Pancreas (tissue), 10 donors: Measurements from ENCODE around the gene TRIM5. TPM values are rescaled to one million over a fixed set of nuclear protein-coding genes. Genes with fewer than 3 reads are reported as not detected.
"Not testable (repeated sequence)": the region's sequence is repeated elsewhere in the genome, so short reads cannot be mapped to it uniquely, and the experiment has no call there.

Source experiments
- ATAC-seq, 4 donors: fragments of 200-7000 bp; cut with Tn5 transposase; one replicate each; pipeline versions ENCODE4 v1.8.0 to v1.9.1; 2020; ENCODE audit warnings: mild to moderate bottlenecking in 4 of 4, moderate library complexity in 4 of 4
- DNase-seq, 6 donors: peaks; one replicate each; pipeline ENCODE4 v3.0.0-alpha.2; 2020
- FAIRE-seq: peaks from 2 replicates; lab custom pipeline; 2012; peaks lifted over from hg19 to GRCh38; lab: Jason Lieb, UNC
- H3K27ac ChIP-seq, 4 donors: fragments of 200-600 bp; sonication (generic); 1 replicate in 3 of 4; 2 replicates in 1 of 4; pipeline versions ENCODE4 v1.5.0 to v1.8.0; 2020
- H3K27me3 ChIP-seq, 4 donors: fragments of 200-600 bp; one replicate each; pipeline ENCODE4 v1.8.0; 2021
- H3K36me3 ChIP-seq, 3 donors: fragments of 200-600 bp; sonication (generic) in 1 of 3; one replicate each; pipeline versions ENCODE4 v1.5.0 to v1.8.0; 2020 to 2021
- H3K4me1 ChIP-seq, 3 donors: fragments of 200-600 bp; one replicate each; pipeline ENCODE4 v1.8.0; 2021
- H3K4me3 ChIP-seq, 4 donors: fragments of 200-600 bp; sonication (generic) in 2 of 4; one replicate each; pipeline versions ENCODE4 v1.5.0 to v1.8.0; 2020 to 2021
- H3K9me3 ChIP-seq, 4 donors: fragments of 200-600 bp; one replicate each; pipeline ENCODE4 v1.8.0; 2021
- WGBS, 2 donors: extraction: QIAGEN DNeasy Blood & Tissue Kit; methylation state at CpG; one replicate each; pipeline ENCODE4 v1.1.7; 2013; 5-methylcytosine and 5-hydroxymethylcytosine counted together
- intact Hi-C, 3 donors: fragments of 100-400 bp; cut with DNase I; formaldehyde crosslinking; loops; one replicate each; pipeline versions ENCODE4 v1.11.1 to v1.14.2; 2022
- polyA plus RNA-seq, 2 donors: library from polyadenylated mRNA; stranded (reverse); fragments of 200-250 nt; gene quantifications; one replicate each; pipeline ENCODE4 v1.2.3, GENCODE V29; 2013
- total RNA-seq, 6 donors: library from RNA; stranded (reverse); fragmentation: NEBNext Ultra II Directional in 4 of 6; extraction: Animal tissue kit (Norgen Biotek cat#: 25700) in 4 of 6; gene quantifications; one replicate each; pipeline versions ENCODE4 v1.2.1 to v1.2.4, GENCODE V29; 2021 to 2023
- TF ChIP-seq, protein P1 (sequence below), 4 donors: fragments of 200-600 bp; sonication (generic) in 3 of 4; IDR thresholded peaks; one replicate each; pipeline versions ENCODE4 v1.5.0 to v1.8.0; 2021; ENCODE audit warnings: antibody characterized with exemption in 4 of 4
- donor health status: healthy with polysubstance abuse.
- donor health status: DM: no; HTN: no; CAD: no; lungs with moderate emphysema.
- donor health status: DM: no; HTN: no; CAD: no.
- donor health status: control.
- donor health status: control.
- donor health status: Bipolar disorder and iron deficiency.
- donor health status: DM: yes; HTN: yes; CAD: no.
- donor health status: DM: no; HTN: no; CAD: no.
- donor health status: DM: no; HTN: no; CAD: no.
- donor health status: DM: yes; HTN: yes; CAD: no.

TRIM5 gene
- total and polyA plus RNA-seq, 8 donors = 6.4 to 23.8 (median 16.6) TPM

DNA sequence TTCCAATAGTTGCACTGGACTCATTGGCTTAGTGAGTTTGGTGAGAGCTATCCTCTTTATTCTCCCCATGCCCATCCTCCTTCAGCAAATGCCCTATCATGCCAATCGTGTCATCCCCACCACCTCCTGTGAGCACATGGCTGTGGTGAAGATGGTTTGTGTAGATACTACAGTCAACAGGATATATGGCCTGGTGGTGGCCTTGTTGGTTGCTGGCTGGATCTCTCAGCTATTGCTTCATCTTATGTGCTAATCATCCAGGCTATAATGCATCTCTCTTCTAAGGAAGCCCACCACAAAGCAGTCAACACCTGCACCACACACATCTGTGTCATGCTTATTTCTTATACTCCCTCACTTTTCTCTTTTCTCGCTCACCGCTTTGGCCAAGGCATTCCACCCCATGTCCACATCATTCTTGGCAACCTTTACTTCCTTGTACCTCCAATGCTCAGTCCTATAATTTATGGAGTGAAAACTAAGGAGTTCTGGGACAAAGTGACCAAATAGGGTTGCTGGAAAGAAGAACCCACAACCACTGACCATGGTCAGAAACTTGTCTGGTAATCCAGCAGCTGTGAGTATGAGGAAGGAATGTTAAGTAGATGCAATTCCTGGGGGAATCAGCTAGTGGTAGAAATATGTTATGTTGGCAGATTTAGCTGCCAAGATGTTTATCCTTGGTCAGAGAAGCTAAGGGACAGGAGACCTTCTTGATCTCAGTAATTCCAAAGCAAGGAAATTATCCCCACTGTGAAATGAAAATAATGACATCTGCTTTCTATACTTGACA, 35.0 kb upstream of the TRIM5 start:
- H3K27ac ChIP-seq = no peak overlapping the region
- no peaks in the 10 kb centered on the region for H3K36me3 ChIP-seq
- FAIRE-seq (no peak), DNase-seq (no peak), ATAC-seq (no peak)
- H3K4me1 ChIP-seq = no peaks in the 10 kb centered on the region
- TF ChIP-seq, protein P1, sequence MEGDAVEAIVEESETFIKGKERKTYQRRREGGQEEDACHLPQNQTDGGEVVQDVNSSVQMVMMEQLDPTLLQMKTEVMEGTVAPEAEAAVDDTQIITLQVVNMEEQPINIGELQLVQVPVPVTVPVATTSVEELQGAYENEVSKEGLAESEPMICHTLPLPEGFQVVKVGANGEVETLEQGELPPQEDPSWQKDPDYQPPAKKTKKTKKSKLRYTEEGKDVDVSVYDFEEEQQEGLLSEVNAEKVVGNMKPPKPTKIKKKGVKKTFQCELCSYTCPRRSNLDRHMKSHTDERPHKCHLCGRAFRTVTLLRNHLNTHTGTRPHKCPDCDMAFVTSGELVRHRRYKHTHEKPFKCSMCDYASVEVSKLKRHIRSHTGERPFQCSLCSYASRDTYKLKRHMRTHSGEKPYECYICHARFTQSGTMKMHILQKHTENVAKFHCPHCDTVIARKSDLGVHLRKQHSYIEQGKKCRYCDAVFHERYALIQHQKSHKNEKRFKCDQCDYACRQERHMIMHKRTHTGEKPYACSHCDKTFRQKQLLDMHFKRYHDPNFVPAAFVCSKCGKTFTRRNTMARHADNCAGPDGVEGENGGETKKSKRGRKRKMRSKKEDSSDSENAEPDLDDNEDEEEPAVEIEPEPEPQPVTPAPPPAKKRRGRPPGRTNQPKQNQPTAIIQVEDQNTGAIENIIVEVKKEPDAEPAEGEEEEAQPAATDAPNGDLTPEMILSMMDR (IDR thresholded peaks at IDR 0.05) = no peak
- H3K4me3 ChIP-seq = no peak overlapping the region
- intact Hi-C loops = no loop called here
- no peaks in the 10 kb centered on the region for H3K27me3 ChIP-seq
- no peaks in the 10 kb centered on the region for H3K9me3 ChIP-seq
- 85 to 86% methylated on average over 3 of the region's 3 CpGs for WGBS, 2 donors

GRCh38 chr11:5716518-5716917, 31.6 kb upstream of the TRIM5 start:
- H3K27ac ChIP-seq, H3K9me3 ChIP-seq, DNase-seq, ATAC-seq, H3K4me3 ChIP-seq, FAIRE-seq, H3K36me3 ChIP-seq, H3K4me1 ChIP-seq, intact Hi-C loops, H3K27me3 ChIP-seq: not testable (repeated sequence)
- 82 to 100% methylated on average over 1 of the region's 1 CpG for WGBS, 2 donors

DNA sequence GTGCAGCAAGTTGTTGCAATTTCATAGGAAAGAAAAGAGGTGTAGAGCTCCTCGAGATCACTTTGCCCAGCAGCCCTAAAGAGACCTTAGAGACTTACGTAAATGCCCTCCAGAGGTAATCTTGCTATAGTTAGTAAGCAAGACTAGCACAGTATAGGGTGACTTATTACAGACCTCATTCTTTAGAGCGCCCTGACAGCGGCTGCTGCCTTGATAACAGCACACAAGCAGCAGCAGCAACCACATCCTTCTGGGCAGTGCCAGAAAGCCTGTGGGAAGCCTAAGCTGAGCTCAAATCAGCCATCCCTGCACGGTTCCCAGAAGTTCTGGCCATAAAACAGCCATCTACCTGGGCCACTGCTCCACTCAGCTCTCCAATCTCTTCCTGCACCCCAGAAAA, 28.8 kb upstream of the TRIM5 start:
- Histone ChIP-seq H3K4me1 (no peaks in the 10 kb centered on the region), H3K9me3 (no peaks in the 10 kb centered on the region), H3K27me3 (no peaks in the 10 kb centered on the region), H3K27ac (no peak overlapping the region), H3K4me3 (no peak overlapping the region), H3K36me3 (no peaks in the 10 kb centered on the region)
- WGBS, 2 donors = 61 to 77% methylated on average over 5 of the region's 5 CpGs
- no peak for ATAC-seq
- no peak for DNase-seq
- TF ChIP-seq, protein P1 (IDR thresholded peaks at IDR 0.05) = no peak
- intact Hi-C loops = no loop called here
- FAIRE-seq = no peak

- FAIRE-seq = peak; percentile 26
- peak in 3 of 4 donors; percentile 41 to 59 (median 58) for ATAC-seq
- Histone ChIP-seq H3K4me1 (no peaks in the 10 kb centered on the region), H3K4me3 (no peak overlapping the region), H3K9me3 (no peaks in the 10 kb centered on the region), H3K27ac (no peak overlapping the region), H3K27me3 (no peaks in the 10 kb centered on the region), H3K36me3 (no peaks in the 10 kb centered on the region)
- 24 to 43% methylated on average over 1 of the region's 1 CpG for WGBS, 2 donors
- intact Hi-C loops = no loop called here
- DNase-seq = no peak
- TF ChIP-seq, protein P1 (IDR thresholded peaks at IDR 0.05) = peak; percentile 18 to 34 (median 26)
These were observed 27.6 kb upstream of the TRIM5 start for GRCh38 chr11:5712507-5712906.

GRCh38 chr11:5705688-5706087, 20.8 kb upstream of the TRIM5 start:
- WGBS, 2 donors = 88 to 89% methylated on average over 4 of the region's 4 CpGs
- Histone ChIP-seq H3K27ac (no peak overlapping the region), H3K4me3 (no peak overlapping the region), H3K27me3 (no peaks in the 10 kb centered on the region), H3K9me3 (no peaks in the 10 kb centered on the region), H3K36me3 (peaks cover 0 to 3% (median 0%) of the 10 kb centered on the region in 3 donors), H3K4me1 (no peaks in the 10 kb centered on the region)
- DNase-seq (no peak), FAIRE-seq (no peak), ATAC-seq (no peak)
- TF ChIP-seq, protein P1 (IDR thresholded peaks at IDR 0.05) = no peak
- intact Hi-C loops = no loop called here
